ENCODE data around the gene ADAMTSL2.

Gene ADAMTSL2

GRCh38 chr9:133609311-133610098, 75.0 kb downstream of the ADAMTSL2 start, which contains the start of gene FAM163B:
Gene FAM163B (minus strand): TSS chr9:133609389. CDS start chr9:133580223, 29,166 bp downstream.
- DNase-seq: peak; percentile 38

- no peak for DNase-seq
Observed at GRCh38 chr9:133610845-133611244, 76.3 kb downstream of the ADAMTSL2 start.

DNA sequence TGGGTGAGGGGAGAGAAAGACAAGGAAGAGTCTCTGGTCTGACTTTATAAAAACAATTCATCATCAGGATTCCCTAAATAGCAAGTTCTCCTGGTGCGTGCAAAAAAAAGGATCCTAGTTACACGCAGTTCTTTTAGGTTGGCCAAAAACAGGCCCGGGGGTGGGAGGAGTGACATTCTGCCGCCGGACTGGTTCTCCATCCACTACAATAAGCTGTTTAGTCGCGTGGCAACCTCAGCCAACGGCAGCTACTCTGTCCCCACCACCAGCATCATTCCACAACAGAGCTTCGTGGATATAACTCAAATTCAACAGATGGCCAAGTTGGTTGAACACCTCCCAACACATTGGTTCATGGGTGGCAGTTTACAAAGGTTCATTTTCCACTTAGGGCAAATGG, 77.5 kb downstream of the ADAMTSL2 start:
- no peak for DNase-seq

GRCh38 chr9:133612816-133613215, 78.3 kb downstream of the ADAMTSL2 start:
- no peak for DNase-seq

- DNase-seq: no peak
Observed at GRCh38 chr9:133613432-133613831, 78.9 kb downstream of the ADAMTSL2 start.

GRCh38 chr9:133614056-133614455, 79.6 kb downstream of the ADAMTSL2 start:
- no peak for DNase-seq

DNA sequence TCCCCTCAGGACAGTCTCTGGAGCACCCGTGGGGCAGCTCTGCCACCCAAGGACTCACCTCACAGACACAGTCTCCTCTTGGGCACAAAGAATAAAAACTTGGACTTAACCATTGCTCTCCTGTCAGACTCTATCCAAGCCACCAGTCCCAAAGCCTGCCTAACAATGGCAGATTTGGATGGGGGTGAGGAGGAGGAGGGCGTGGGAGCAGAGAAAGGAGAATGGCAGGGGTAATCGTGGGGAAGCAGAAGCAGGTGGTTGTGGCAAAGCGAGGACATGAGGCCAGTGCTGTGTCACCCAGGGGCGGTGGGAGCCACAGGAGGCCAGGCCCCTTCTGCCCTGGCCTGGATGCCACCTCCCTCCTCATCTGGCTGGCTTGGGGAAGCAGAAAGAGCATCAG, 80.2 kb downstream of the ADAMTSL2 start:
- DNase-seq: no peak

DNA sequence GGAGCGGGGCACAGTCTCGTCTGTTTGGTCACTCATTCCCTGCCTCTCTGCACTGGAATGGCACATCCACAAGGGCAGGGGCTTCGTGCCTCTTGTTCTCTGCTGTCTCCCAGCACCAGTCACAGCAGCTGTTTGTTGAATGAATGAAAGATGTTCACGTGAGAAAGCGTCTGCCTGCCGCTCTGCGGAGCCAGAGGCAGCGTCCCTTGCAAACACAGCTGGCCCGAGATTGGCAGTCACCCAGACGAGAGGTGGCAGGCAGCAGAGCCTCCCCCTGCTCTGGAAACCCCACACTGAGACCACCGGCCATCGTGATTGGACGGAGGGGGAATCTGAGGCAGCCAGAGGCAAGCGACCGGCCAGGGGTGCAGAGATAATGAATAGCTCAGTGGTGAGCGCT, 80.7 kb downstream of the ADAMTSL2 start:
- DNase-seq: no peak

DNA sequence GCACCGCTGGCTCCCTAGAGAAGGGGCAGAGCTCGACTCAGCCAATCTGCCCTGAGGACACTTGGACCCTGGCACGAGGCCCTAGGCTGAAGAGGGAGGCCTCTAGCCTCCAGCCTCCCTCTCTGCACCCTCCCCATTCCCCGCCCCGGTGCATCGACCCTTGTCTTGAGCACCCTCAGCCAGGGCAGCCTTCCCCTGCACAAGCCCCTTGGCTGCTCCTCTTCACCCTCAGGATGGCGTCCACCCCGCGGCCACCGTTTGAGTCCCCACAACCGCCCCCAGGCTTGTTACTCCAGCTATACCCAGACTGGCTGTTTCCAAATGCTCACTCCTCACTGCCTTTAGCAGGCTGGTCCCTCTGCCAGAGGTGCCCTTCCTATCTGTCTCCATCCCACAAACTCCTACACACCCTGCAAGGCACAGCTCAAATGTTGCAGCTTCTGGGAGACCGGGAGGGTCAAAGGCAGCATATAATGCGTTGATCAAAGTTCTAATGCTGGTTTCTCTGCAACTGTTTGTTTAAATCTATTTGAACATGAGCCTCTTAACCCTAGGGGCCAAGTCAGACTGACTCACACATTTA, 81.2 kb downstream of the ADAMTSL2 start:
- no peak for DNase-seq

- no peak for DNase-seq
Observed at GRCh38 chr9:133616643-133617405, 82.3 kb downstream of the ADAMTSL2 start.

DNA sequence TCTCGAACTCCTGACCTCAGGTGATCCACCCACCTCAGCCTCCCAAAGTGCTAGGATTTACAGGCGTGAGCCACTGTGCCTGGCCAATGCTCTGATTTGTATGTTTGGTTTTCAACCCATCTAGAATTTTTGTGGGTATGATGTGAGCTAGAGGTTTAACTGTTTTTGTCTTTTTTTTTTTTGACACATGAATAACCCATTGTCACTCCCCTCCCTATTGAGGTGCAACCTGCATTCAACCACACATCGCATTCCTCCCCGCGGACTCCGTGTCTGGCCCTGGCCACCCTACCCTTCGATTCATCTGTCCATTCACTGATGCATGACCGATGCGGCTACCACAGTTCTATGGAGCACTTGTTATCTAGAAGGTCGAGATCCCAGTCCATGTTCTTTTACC, 84.2 kb downstream of the ADAMTSL2 start:
- no peak for DNase-seq

- peak; percentile 48 for DNase-seq
Observed at GRCh38 chr9:133619791-133620190, 85.3 kb downstream of the ADAMTSL2 start.

- no peak for DNase-seq
Observed at GRCh38 chr9:133621725-133622267, 87.3 kb downstream of the ADAMTSL2 start.

GRCh38 chr9:133622555-133622954, 88.1 kb downstream of the ADAMTSL2 start:
- DNase-seq: no peak
